ENCODE measurements around the gene HTT. TPM values are rescaled to one million over a fixed set of nuclear protein-coding genes. Genes with fewer than 3 reads are reported as not detected.

Gene HTT
- total RNA-seq, 4 donors from 2014 or later, result 37.5 to 119 (median 48.7) TPM

DNA sequence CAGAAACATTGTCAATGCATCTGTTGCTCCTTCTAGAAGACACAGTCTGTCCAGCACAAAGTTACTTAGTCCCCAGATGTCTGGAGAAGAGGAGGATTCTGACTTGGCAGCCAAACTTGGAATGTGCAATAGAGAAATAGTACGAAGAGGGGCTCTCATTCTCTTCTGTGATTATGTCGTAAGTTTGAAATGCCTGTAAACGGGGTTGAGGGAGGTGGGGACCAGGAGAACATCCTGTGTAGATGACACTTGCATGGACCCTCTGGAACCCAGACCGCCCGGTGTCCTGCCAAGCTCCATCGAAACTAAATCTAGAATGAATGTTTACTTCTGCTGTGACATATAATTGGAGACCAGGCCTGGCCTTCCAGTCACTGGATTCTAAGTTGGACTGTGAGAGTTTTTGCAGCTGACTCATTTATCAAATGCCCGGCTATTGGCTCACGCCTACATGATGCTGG lies 129.5 kb downstream of the HTT start:
- Histone ChIP-seq H3K4me1 (peaks cover 0 to 50% (median 18%) of the 10 kb centered on the region in 3 donors), H3K27ac (peak overlapping the region in 3 of 4 donors; percentile 69 to 79 (median 78)), H3K9me3 (no peaks in the 10 kb centered on the region), H3K36me3 (peaks cover 4 to 88% (median 7%) of the 10 kb centered on the region in 3 donors), H3K4me3 (no peak overlapping the region), H3K27me3 (no peaks in the 10 kb centered on the region)
- TF ChIP-seq POLR2A (IDR thresholded peaks at IDR 0.05), result no peak
- DNase-seq, result no peak
- intact Hi-C loops (cut with DNase I), result no loop called here
- 50 to 69% methylated on average over 8 of the region's 8 CpGs for WGBS, 2 donors

GRCh38 chr4:3205995-3206394 lies 131.5 kb downstream of the HTT start:
- WGBS, 2 donors, result 80 to 89% methylated on average over 6 to 11 of the region's 11 CpGs
- peak overlapping the region in 2 of 4 donors; percentile 13 to 42 for H3K27ac ChIP-seq
- no peak for DNase-seq
- intact Hi-C loops (cut with DNase I), result no loop called here
- peaks cover 0 to 42% (median 18%) of the 10 kb centered on the region in 3 donors for H3K4me1 ChIP-seq
- no peak overlapping the region for H3K4me3 ChIP-seq
- TF ChIP-seq POLR2A (IDR thresholded peaks at IDR 0.05), result no peak
- no peak for TF ChIP-seq CTCF (IDR thresholded peaks at IDR 0.05)
- H3K9me3 ChIP-seq, result no peaks in the 10 kb centered on the region
- H3K27me3 ChIP-seq, result no peaks in the 10 kb centered on the region
- peaks cover 7 to 87% (median 17%) of the 10 kb centered on the region in 3 donors for H3K36me3 ChIP-seq

GRCh38 chr4:3206439-3207100 lies 132.1 kb downstream of the HTT start:
- intact Hi-C loops (cut with DNase I), result no loop called here
- H3K4me1 ChIP-seq, result peaks cover 0 to 36% (median 18%) of the 10 kb centered on the region in 3 donors
- peaks cover 7 to 86% (median 17%) of the 10 kb centered on the region in 3 donors for H3K36me3 ChIP-seq
- 95% methylated on average over 18 of the region's 18 CpGs for WGBS, 2 donors
- TF ChIP-seq POLR2A (IDR thresholded peaks at IDR 0.05) (no peak), CTCF (IDR thresholded peaks at IDR 0.05) (no peak)
- no peak for DNase-seq
- peak overlapping the region in 2 of 4 donors; percentile 13 to 49 for H3K27ac ChIP-seq
- no peak overlapping the region for H3K4me3 ChIP-seq
- no peaks in the 10 kb centered on the region for H3K9me3 ChIP-seq
- no peaks in the 10 kb centered on the region for H3K27me3 ChIP-seq

- intact Hi-C loops (cut with DNase I), result no loop called here
- Histone ChIP-seq H3K4me1 (peaks cover 0 to 26% (median 12%) of the 10 kb centered on the region in 3 donors), H3K9me3 (no peaks in the 10 kb centered on the region), H3K4me3 (no peak overlapping the region), H3K27me3 (no peaks in the 10 kb centered on the region), H3K36me3 (peaks cover 15 to 85% (median 23%) of the 10 kb centered on the region in 3 donors), H3K27ac (peak overlapping the region in 2 of 4 donors; percentile 7 to 49)
- 52 to 94% methylated on average over 5 of the region's 5 CpGs for WGBS, 2 donors
- TF ChIP-seq CTCF (IDR thresholded peaks at IDR 0.05), result no peak
- no peak for TF ChIP-seq POLR2A (IDR thresholded peaks at IDR 0.05)
- DNase-seq, result no peak
These were observed 133.1 kb downstream of the HTT start for GRCh38 chr4:3207531-3208037.

GRCh38 chr4:3208826-3209225 lies 134.3 kb downstream of the HTT start:
- H3K36me3 ChIP-seq, result peaks cover 24 to 88% (median 33%) of the 10 kb centered on the region in 3 donors
- no peak for DNase-seq

More at GRCh38 chr4:3208826-3209225, 134.3 kb downstream of the HTT start:
- H3K4me3 ChIP-seq, result no peak overlapping the region
- WGBS, 2 donors, result 91 to 94% methylated on average over 9 to 10 of the region's 14 CpGs
- intact Hi-C loops (cut with DNase I), result no loop called here
- H3K27ac ChIP-seq, result no peak overlapping the region
- TF ChIP-seq POLR2A (IDR thresholded peaks at IDR 0.05), result no peak
- TF ChIP-seq CTCF (IDR thresholded peaks at IDR 0.05), result no peak
- H3K27me3 ChIP-seq, result no peaks in the 10 kb centered on the region
- no peaks in the 10 kb centered on the region for H3K9me3 ChIP-seq
- peaks cover 0 to 14% (median 6%) of the 10 kb centered on the region in 3 donors for H3K4me1 ChIP-seq

Measured in esophagus squamous epithelium (tissue), 5 donors.